Measurements from ENCODE around the gene LY6G6F. TPM values are rescaled to one million over a fixed set of nuclear protein-coding genes. Genes with fewer than 3 reads are reported as not detected.
A peak's percentile ranks its signal among the peaks of the same experiment; 100 is the strongest.

The LY6G6F gene
- total RNA-seq, 1 donor from 2014 or later = not detected

DNA sequence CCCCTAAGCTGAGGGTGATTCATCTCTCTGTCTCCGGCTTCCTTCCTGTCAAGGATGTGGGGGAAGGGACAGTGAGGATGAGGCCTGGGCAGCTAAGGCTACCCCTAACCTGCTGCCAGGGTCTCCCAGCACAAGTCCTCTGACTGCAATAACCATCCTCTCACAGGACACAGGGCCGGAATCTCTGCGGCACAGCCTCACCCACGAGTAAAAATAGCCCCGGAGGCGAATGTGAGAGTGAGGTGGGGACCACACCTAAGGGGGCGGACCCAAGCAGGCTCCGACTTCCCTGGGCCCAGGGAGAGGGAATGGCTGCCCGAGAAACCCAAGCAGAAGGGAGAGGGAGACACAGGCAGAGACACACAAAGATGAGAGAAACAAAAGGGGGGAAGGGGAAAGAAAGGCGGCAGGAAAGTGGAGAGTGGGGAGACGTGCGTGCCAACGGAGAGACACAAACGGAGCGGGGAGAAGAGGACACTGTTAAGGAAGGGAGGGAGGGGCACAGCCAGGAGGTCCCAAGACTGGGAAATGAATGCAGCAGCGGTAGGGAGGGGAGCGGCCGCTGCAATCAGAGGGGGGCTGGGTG lies 28.2 kb downstream of the LY6G6F start:
- FAIRE-seq (no peak), DNase-seq (ENCODE audit: low read depth) (peak; percentile 55)
- Histone ChIP-seq H3K79me2 (ENCODE audit: insufficient read depth, low read length) (peaks cover 46% of the 10 kb centered on the region), H3K27ac (ENCODE audit: low read depth, low read length) (peak overlapping the region; percentile 81), H3K36me3 (ENCODE audit: insufficient read depth, low read length) (peaks cover 32% of the 10 kb centered on the region), H3K4me3 (ENCODE audit: insufficient read depth, low read depth, low read length) (peak overlapping the region; percentile 88), H3K4me2 (ENCODE audit: low read length) (peak overlapping the region; percentile 93), H2AFZ (ENCODE audit: low read depth, low read length) (no peak overlapping the region), H3K9ac (ENCODE audit: low read length) (peak overlapping the region; percentile 90), H4K20me1 (ENCODE audit: insufficient read depth, low read length) (peaks cover 44% of the 10 kb centered on the region), H3K27me3 (ENCODE audit: insufficient read depth, low read length) (no peaks in the 10 kb centered on the region), H3K9me3 (ENCODE audit: insufficient read depth, low read depth, low read length) (no peaks in the 10 kb centered on the region), H3K4me1 (ENCODE audit: insufficient read depth, low read length) (peaks cover 49% of the 10 kb centered on the region)
- peaks cover 16% of the 10 kb centered on the region for H3K36me3 Mint-ChIP-seq (ENCODE audit: low read depth, unreplicated experiment)
- no peak for TF ChIP-seq CTCF (IDR thresholded peaks at IDR 0.05; ENCODE audit: insufficient read depth, low read depth, low read length)
- no peak for TF ChIP-seq EZH2 (IDR thresholded peaks at IDR 0.05; ENCODE audit: insufficient read depth, low read length)
- H3K27ac Mint-ChIP-seq (ENCODE audit: unreplicated experiment) = peak overlapping the region; percentile 99
- H3K4me1 Mint-ChIP-seq (ENCODE audit: low read depth, unreplicated experiment) = peaks cover 51% of the 10 kb centered on the region
- no peaks in the 10 kb centered on the region for H3K9me3 Mint-ChIP-seq (ENCODE audit: unreplicated experiment)
- no peaks in the 10 kb centered on the region for H3K27me3 Mint-ChIP-seq (ENCODE audit: low read depth, unreplicated experiment)
- H3K4me3 Mint-ChIP-seq (ENCODE audit: unreplicated experiment) = peak overlapping the region; percentile 99

- DNase-seq (ENCODE audit: low read depth) = peak; percentile 59
- H3K4me1 Mint-ChIP-seq (ENCODE audit: low read depth, unreplicated experiment) = peaks cover 42% of the 10 kb centered on the region
Measured at GRCh38 chr6:31736021-31736767, 29.5 kb downstream of the LY6G6F start, which contains the start of gene CLIC1. Gene CLIC1, minus strand, starts transcription at chr6:31736530. Its CDS starts 230 bp downstream, at chr6:31736300.

More at GRCh38 chr6:31736021-31736767, 29.5 kb downstream of the LY6G6F start, which contains the start of gene CLIC1:
- no peaks in the 10 kb centered on the region for H3K27me3 ChIP-seq (ENCODE audit: insufficient read depth, low read length)
- Mint-ChIP-seq H3K4me3 (ENCODE audit: unreplicated experiment) (peak within 1 kb of the TSS; percentile 99), H3K27me3 (ENCODE audit: low read depth, unreplicated experiment) (no peaks in the 10 kb centered on the region), H3K27ac (ENCODE audit: unreplicated experiment) (peak within 1 kb of the TSS; percentile 99), H3K36me3 (ENCODE audit: low read depth, unreplicated experiment) (peaks cover 16% of the 10 kb centered on the region), H3K9me3 (ENCODE audit: unreplicated experiment) (no peaks in the 10 kb centered on the region)
- no peak for FAIRE-seq
- H2AFZ ChIP-seq (ENCODE audit: low read depth, low read length) = peak within 1 kb of the TSS; percentile 49
- no peaks in the 10 kb centered on the region for H3K9me3 ChIP-seq (ENCODE audit: insufficient read depth, low read depth, low read length)
- peak within 1 kb of the TSS; percentile 81 for H3K27ac ChIP-seq (ENCODE audit: low read depth, low read length)
- H3K4me3 ChIP-seq (ENCODE audit: insufficient read depth, low read depth, low read length) = peak within 1 kb of the TSS; percentile 88
- peaks cover 42% of the 10 kb centered on the region for H3K4me1 ChIP-seq (ENCODE audit: insufficient read depth, low read length)
- peaks cover 27% of the 10 kb centered on the region for H3K36me3 ChIP-seq (ENCODE audit: insufficient read depth, low read length)
- H3K79me2 ChIP-seq (ENCODE audit: insufficient read depth, low read length) = peaks cover 51% of the 10 kb centered on the region
- H4K20me1 ChIP-seq (ENCODE audit: insufficient read depth, low read length) = peaks cover 38% of the 10 kb centered on the region
- TF ChIP-seq CTCF (IDR thresholded peaks at IDR 0.05; ENCODE audit: insufficient read depth, low read depth, low read length) (no peak), EZH2 (IDR thresholded peaks at IDR 0.05; ENCODE audit: insufficient read depth, low read length) (no peak)
- H3K4me2 ChIP-seq (ENCODE audit: low read length) = peak within 1 kb of the TSS; percentile 93
- H3K9ac ChIP-seq (ENCODE audit: low read length) = peak within 1 kb of the TSS; percentile 90

All from astrocyte (in vitro differentiated cells and primary cell).